ENCODE data around the gene TAB2.

GRCh38 chr6:149453597-149454345, 136.3 kb downstream of the TAB2 start:
- TF ChIP-seq CTCF (IDR thresholded peaks at IDR 0.05), result no peak
- no peak for TF ChIP-seq POLR2A (IDR thresholded peaks at IDR 0.05)

Measured in body of pancreas (tissue), 4 donors.